ENCODE measurements around the gene KIF13A.
A peak's percentile ranks its signal among the peaks of the same experiment; 100 is the strongest.
"Not testable (repeated sequence)": the region's sequence is repeated elsewhere in the genome, so short reads cannot be mapped to it uniquely, and the experiment has no call there.

Gene KIF13A

DNA sequence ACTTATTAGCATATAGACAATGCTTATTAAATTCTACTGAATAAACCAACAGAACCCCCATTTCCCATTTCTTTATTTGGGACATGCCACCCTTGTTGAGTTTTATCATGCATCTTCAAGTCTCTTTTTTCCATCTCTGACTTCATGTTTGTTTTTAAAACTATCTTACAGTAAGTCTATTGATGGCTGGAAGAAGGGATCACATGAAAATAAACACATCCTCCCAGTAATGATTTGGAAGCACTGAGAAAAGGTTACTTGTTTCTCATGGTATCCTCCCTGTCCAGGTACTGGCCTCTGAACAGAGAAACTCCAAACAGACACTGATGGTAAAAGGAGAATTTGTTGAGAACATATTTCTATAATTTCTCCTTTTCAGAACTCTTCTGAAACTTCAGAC, 74.9 kb downstream of the KIF13A start:
- H3K4me1 ChIP-seq (ENCODE audit: control insufficient read depth, insufficient read depth, low read length, poor library complexity, severe bottlenecking), result peaks cover 8% of the 10 kb centered on the region
- H3K9me3 ChIP-seq (ENCODE audit: control insufficient read depth, low read length), result no peaks in the 10 kb centered on the region
- no peaks in the 10 kb centered on the region for H3K36me3 ChIP-seq (ENCODE audit: control insufficient read depth, insufficient read depth, low read length)
- H3K4me3 ChIP-seq (ENCODE audit: extremely low read depth, insufficient read depth, low read length, poor library complexity, severe bottlenecking), result no peak overlapping the region
- no peak overlapping the region for H3K27ac ChIP-seq (ENCODE audit: low read depth, low read length, severe bottlenecking)

DNA sequence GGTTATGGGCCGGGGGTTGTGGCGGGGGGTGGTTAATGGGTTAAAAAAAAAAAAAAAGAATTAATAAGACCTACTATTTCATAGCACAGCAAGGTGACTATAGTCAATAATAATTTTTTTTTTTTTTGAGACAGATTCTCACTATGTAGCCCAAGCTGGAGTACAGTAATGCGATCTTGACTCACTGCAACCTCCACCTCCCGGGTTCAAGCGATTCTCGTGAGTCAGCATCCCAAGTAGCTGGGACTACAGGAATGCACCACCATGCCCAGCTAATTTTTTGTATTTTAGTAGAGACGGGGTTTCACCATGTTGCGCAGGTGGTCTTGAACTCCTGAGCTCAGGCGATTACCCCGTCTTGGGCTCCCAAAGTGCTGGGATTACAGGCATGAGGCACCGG, 75.8 kb downstream of the KIF13A start:
- 88 to 94% methylated on average over 5 of the region's 11 CpGs for WGBS, 2 experiments (ENCODE audit: insufficient coverage in 2 of 2)
- H3K4me1 ChIP-seq (ENCODE audit: control insufficient read depth, insufficient read depth, low read length, poor library complexity, severe bottlenecking); H3K27ac ChIP-seq (ENCODE audit: low read depth, low read length, severe bottlenecking); H3K9me3 ChIP-seq (ENCODE audit: control insufficient read depth, low read length); H3K36me3 ChIP-seq (ENCODE audit: control insufficient read depth, insufficient read depth, low read length); H3K4me3 ChIP-seq (ENCODE audit: extremely low read depth, insufficient read depth, low read length, poor library complexity, severe bottlenecking): not testable (repeated sequence)

DNA sequence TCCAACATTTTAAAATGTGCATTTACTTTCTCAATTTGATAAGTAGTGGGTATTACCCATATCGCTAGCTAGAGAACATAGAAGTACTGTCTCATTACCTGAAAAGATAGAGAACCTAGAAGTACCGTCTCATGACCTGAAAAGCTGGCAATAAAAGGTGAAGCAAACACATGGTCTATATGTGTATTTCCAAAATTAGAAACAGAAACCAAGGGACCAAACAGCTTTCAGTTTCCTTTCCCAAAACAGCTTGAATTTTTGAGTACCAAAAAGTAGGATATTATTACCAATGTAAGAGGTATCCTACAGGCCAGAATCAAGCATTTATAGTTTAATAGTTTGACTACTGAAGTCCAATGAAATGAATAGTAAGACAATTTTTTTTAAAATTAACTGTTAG, 77.2 kb downstream of the KIF13A start:
- no peak overlapping the region for H3K4me3 ChIP-seq (ENCODE audit: extremely low read depth, insufficient read depth, low read length, poor library complexity, severe bottlenecking)
- H3K27ac ChIP-seq (ENCODE audit: low read depth, low read length, severe bottlenecking), result no peak overlapping the region
- H3K9me3 ChIP-seq (ENCODE audit: control insufficient read depth, low read length), result no peaks in the 10 kb centered on the region
- WGBS, 2 experiments (ENCODE audit: insufficient coverage in 2 of 2), result 0 to 100% methylated on average over 1 of the region's 2 CpGs
- H3K4me1 ChIP-seq (ENCODE audit: control insufficient read depth, insufficient read depth, low read length, poor library complexity, severe bottlenecking), result peaks cover 9% of the 10 kb centered on the region
- H3K36me3 ChIP-seq (ENCODE audit: control insufficient read depth, insufficient read depth, low read length), result no peaks in the 10 kb centered on the region

DNA sequence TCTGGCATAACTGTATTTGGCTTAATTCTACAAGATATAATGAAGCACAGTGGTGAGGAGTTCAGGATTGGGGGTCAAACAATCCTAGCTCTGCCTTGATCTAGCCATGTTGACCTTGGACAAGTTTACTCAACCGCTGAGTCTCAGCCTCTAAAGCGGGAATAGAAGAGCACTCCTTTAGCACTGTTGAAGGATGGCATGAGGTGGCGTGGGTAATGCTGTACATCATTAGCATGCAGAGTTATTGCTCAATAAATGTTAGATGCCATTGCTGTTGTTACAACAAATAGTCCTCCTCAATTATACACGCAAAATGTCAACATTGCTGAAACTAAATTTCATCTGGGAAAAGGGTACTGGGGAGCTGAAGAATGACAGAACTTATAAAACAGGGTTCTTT, 78.6 kb downstream of the KIF13A start:
- 95 to 100% methylated on average over 2 of the region's 4 CpGs for WGBS, 2 experiments (ENCODE audit: insufficient coverage in 2 of 2)
- no peaks in the 10 kb centered on the region for H3K9me3 ChIP-seq (ENCODE audit: control insufficient read depth, low read length)
- no peak overlapping the region for H3K27ac ChIP-seq (ENCODE audit: low read depth, low read length, severe bottlenecking)
- H3K4me3 ChIP-seq (ENCODE audit: extremely low read depth, insufficient read depth, low read length, poor library complexity, severe bottlenecking), result no peak overlapping the region
- H3K4me1 ChIP-seq (ENCODE audit: control insufficient read depth, insufficient read depth, low read length, poor library complexity, severe bottlenecking), result peaks cover 9% of the 10 kb centered on the region
- H3K36me3 ChIP-seq (ENCODE audit: control insufficient read depth, insufficient read depth, low read length), result no peaks in the 10 kb centered on the region

DNA sequence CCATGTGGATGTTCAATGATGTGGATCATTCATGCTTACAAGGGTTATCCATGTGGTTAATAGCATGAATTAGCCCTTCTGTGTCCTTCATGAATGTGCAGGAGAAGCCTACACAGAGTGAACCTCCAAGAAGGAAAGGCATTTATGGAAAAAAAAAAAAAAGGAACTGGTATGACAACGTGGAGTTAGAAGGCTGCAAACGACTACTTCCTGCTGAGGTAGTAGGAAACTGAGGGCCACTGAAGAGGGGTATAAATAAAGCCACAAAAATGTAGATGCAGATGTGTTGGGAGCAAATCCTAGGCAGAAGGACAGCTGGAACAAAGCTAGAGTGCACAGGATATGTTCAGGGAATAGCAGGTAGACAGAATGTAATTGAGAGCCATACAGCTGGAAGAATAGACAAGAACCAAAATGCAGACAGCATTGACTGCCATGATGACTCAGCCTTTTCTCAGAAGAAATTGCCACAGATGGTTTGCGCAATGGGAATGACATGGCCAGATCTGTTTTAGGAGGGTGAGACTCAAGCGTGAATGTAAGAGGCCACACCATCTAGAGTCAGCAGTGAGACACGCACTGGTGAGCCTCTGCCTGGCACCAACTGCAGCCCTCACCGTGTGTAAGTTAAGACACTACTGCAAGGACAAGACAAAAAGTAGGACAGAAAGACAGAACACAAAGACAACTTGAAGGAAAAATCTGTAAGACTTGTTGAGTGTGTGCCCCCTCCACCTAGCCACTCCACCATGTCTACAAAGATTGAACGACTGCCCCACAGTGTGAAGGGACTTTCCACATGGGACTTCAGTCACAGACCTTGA, 79.8 kb downstream of the KIF13A start:
- Histone ChIP-seq H3K4me3 (ENCODE audit: extremely low read depth, insufficient read depth, low read length, poor library complexity, severe bottlenecking) (no peak overlapping the region), H3K36me3 (ENCODE audit: control insufficient read depth, insufficient read depth, low read length) (no peaks in the 10 kb centered on the region), H3K4me1 (ENCODE audit: control insufficient read depth, insufficient read depth, low read length, poor library complexity, severe bottlenecking) (peaks cover 9% of the 10 kb centered on the region), H3K27ac (ENCODE audit: low read depth, low read length, severe bottlenecking) (peak overlapping the region; percentile 52), H3K9me3 (ENCODE audit: control insufficient read depth, low read length) (no peaks in the 10 kb centered on the region)
- WGBS, 2 experiments (ENCODE audit: insufficient coverage in 2 of 2), result 82 to 87% methylated on average over 6 to 7 of the region's 7 CpGs

DNA sequence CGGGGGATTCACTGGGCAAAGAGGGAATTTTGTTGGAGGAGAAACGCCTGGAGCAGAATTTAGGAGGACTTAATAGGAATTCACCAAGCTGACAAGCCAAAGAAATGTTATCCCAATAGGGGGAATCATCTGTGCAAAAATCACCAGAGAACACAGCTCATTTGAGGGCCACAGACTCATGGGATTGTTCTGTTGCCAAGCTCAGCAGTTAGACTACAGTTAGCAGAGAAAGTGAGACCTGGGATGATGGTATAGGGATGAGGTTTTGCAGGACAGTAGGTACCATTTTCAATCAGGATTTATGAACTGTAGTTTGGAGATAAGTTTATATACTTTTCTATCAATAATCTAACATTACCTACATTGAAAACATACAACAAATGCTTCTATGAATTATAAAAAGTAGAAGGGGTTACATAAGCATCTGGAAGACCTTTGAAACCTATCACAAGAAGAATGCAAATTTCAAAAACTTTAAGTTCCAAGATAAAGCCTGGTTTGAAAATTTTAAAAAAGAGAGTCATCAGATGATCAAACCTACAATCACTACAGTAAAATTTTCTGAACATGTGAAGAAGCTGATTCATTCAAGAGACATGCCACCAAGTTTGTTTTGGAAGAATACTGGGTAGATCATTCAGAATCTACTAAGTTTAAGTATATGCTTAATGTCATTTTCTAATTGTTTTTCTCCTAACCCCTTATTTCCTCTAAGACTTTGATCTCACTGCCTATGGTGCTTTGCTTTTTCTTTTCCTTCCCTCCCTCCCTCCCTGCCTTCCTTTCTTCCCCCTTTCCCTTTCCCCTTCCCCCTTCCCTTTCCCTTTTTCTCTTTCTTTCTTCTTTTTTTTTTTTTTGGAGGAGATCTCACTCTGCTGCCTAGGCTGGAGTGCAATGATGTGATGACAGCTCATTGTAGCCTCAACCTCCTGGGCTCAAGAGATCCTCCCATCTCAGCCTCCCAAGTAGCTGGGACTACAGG, 81.5 kb downstream of the KIF13A start:
- peaks cover 9% of the 10 kb centered on the region for H3K4me1 ChIP-seq (ENCODE audit: control insufficient read depth, insufficient read depth, low read length, poor library complexity, severe bottlenecking)
- 100% methylated on average over 2 of the region's 2 CpGs; no CpG with 5 or more reads in 1 of the 2 experiments for WGBS, 2 experiments (ENCODE audit: insufficient coverage in 2 of 2)
- no peaks in the 10 kb centered on the region for H3K36me3 ChIP-seq (ENCODE audit: control insufficient read depth, insufficient read depth, low read length)
- H3K4me3 ChIP-seq (ENCODE audit: extremely low read depth, insufficient read depth, low read length, poor library complexity, severe bottlenecking), result no peak overlapping the region
- no peak overlapping the region for H3K27ac ChIP-seq (ENCODE audit: low read depth, low read length, severe bottlenecking)
- H3K9me3 ChIP-seq (ENCODE audit: control insufficient read depth, low read length), result no peaks in the 10 kb centered on the region

DNA sequence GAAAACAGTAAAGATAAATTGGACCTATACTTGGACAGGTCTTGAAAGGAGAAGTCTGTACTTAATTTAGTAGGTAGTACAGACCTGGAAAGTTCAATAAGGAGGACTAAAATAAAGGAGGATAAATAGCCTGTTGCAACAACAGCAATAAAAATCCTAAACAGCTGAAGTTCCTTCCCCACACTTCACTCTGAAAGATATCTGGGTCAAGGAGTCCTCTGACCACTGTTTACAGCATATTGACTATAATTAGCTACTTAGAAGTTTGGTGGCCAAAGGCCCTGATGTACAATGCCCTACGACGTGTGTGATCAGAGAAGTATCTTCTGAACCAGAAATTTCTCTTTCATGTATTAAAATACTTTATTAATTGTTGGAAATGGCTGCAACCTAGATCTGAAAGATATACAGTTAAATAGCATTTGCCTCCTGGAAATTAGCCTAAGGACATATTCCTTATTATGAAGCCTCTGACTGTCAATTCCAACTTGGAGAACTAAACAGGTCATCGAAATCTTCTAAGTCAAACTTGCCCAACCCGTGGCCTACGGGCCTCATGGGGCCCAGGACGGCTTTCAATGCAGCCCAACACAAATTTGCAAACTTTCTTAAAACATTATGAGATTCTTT, 82.8 kb downstream of the KIF13A start:
- Histone ChIP-seq H3K36me3 (ENCODE audit: control insufficient read depth, insufficient read depth, low read length) (no peaks in the 10 kb centered on the region), H3K9me3 (ENCODE audit: control insufficient read depth, low read length) (no peaks in the 10 kb centered on the region), H3K4me1 (ENCODE audit: control insufficient read depth, insufficient read depth, low read length, poor library complexity, severe bottlenecking) (peaks cover 9% of the 10 kb centered on the region), H3K4me3 (ENCODE audit: extremely low read depth, insufficient read depth, low read length, poor library complexity, severe bottlenecking) (no peak overlapping the region), H3K27ac (ENCODE audit: low read depth, low read length, severe bottlenecking) (no peak overlapping the region)
- WGBS, 2 experiments (ENCODE audit: insufficient coverage in 2 of 2), result 100% methylated on average over 1 to 3 of the region's 6 CpGs

DNA sequence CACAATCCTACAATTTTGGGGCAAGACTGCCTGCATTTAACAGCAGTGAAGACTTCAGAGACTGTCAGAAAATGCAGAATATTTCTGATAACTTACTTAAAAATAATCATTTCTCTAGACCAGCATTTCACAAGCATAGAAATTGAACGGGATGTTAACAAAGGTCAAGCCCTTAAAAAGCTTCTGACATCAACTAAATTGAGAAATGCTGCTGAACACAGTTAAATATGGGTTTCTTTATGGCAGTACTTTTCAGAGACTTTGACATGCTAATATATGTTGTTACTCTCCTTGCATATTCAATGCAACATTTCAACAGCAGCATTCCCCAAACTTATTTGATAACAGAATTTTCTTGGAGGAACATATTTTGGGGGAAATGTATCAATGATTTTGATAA, 84.5 kb downstream of the KIF13A start:
- Histone ChIP-seq H3K36me3 (ENCODE audit: control insufficient read depth, insufficient read depth, low read length) (peaks cover 2% of the 10 kb centered on the region), H3K4me1 (ENCODE audit: control insufficient read depth, insufficient read depth, low read length, poor library complexity, severe bottlenecking) (peaks cover 5% of the 10 kb centered on the region), H3K27ac (ENCODE audit: low read depth, low read length, severe bottlenecking) (no peak overlapping the region), H3K4me3 (ENCODE audit: extremely low read depth, insufficient read depth, low read length, poor library complexity, severe bottlenecking) (no peak overlapping the region), H3K9me3 (ENCODE audit: control insufficient read depth, low read length) (no peaks in the 10 kb centered on the region)
- WGBS, 2 experiments (ENCODE audit: insufficient coverage in 2 of 2), result 17% methylated on average over 1 of the region's 1 CpG; no CpG with 5 or more reads in 1 of the 2 experiments

DNA sequence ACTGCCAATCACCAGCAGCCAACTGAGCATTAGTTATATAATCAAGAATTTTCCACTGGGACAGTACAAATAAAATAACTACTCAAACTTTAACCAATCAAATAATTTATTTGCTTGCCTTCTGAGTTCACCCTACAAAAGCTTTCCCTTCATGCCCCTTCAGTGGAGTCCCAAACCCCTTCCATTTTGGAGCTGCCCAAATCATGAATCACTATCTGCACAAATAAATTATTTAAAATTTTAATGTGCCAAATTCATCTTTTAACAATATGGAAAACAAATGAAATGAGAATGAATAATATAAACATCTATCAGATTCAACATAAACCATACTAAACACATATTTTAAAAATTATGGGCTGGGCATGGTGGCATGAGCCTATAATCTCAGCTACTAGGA, 85.9 kb downstream of the KIF13A start:
- Histone ChIP-seq H3K36me3 (ENCODE audit: control insufficient read depth, insufficient read depth, low read length) (peaks cover 17% of the 10 kb centered on the region), H3K9me3 (ENCODE audit: control insufficient read depth, low read length) (peaks cover 3% of the 10 kb centered on the region), H3K27ac (ENCODE audit: low read depth, low read length, severe bottlenecking) (no peak overlapping the region), H3K4me3 (ENCODE audit: extremely low read depth, insufficient read depth, low read length, poor library complexity, severe bottlenecking) (no peak overlapping the region), H3K4me1 (ENCODE audit: control insufficient read depth, insufficient read depth, low read length, poor library complexity, severe bottlenecking) (no peaks in the 10 kb centered on the region)

DNA sequence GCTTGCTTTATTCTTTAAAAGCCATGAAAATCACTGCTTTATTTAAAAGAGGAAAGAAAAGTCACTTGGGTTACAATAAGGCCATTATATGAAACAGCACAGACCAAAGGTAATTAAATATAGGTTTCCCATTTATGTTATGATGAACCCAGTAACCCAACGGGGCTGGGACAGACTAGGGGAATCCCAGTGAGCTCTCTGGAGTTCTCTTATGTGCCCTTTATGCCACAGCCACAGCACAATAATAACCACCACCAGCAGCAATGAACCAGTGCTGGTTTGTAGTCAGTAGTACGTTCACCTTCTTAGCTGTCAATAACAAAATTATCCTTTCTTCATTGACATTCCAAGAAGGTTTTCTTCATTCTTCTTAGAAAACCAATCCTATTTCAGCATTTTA, 87.4 kb downstream of the KIF13A start:
- no peak overlapping the region for H3K4me3 ChIP-seq (ENCODE audit: extremely low read depth, insufficient read depth, low read length, poor library complexity, severe bottlenecking)
- no peaks in the 10 kb centered on the region for H3K4me1 ChIP-seq (ENCODE audit: control insufficient read depth, insufficient read depth, low read length, poor library complexity, severe bottlenecking)
- no peak overlapping the region for H3K27ac ChIP-seq (ENCODE audit: low read depth, low read length, severe bottlenecking)
- peaks cover 18% of the 10 kb centered on the region for H3K9me3 ChIP-seq (ENCODE audit: control insufficient read depth, low read length)
- WGBS, 2 experiments (ENCODE audit: insufficient coverage in 2 of 2), result 100% methylated on average over 1 to 2 of the region's 2 CpGs
- H3K36me3 ChIP-seq (ENCODE audit: control insufficient read depth, insufficient read depth, low read length), result peaks cover 31% of the 10 kb centered on the region

Measured in mesodermal cell (in vitro differentiated cells).